Measurements from ENCODE around the gene PRPF19. TPM values are rescaled to one million over a fixed set of nuclear protein-coding genes. Genes with fewer than 3 reads are reported as not detected.

PRPF19 gene
- total RNA-seq, 2 donors from 2014 or later: 147 to 181 TPM

GRCh38 chr11:60871378-60872061 is 34.9 kb downstream of the PRPF19 start:
- no peak for TF ChIP-seq CTCF (IDR thresholded peaks at IDR 0.05)
- no peak for TF ChIP-seq POLR2AphosphoS5 (IDR thresholded peaks at IDR 0.05)
- no peak for TF ChIP-seq POLR2A (IDR thresholded peaks at IDR 0.05)
- intact Hi-C loops (cut with DNase I): no loop called here
- Histone ChIP-seq H3K27ac (no peak overlapping the region), H3K4me3 (no peak overlapping the region), H3K27me3 (replicated peaks; ENCODE audit: insufficient read depth) (no peaks in the 10 kb centered on the region), H3K36me3 (no peaks in the 10 kb centered on the region), H3K9me3 (no peaks in the 10 kb centered on the region), H3K4me1 (replicated peaks) (peaks cover 11% of the 10 kb centered on the region)
- WGBS: 84% methylated on average over 7 of the region's 7 CpGs
- no peak for DNase-seq (ENCODE audit: low spot score)

GRCh38 chr11:60870733-60871377 is 35.5 kb downstream of the PRPF19 start:
- WGBS: 81% methylated on average over 12 of the region's 13 CpGs
- no peaks in the 10 kb centered on the region for H3K36me3 ChIP-seq
- H3K27me3 ChIP-seq (replicated peaks; ENCODE audit: insufficient read depth): no peaks in the 10 kb centered on the region
- no peak overlapping the region for H3K27ac ChIP-seq
- peaks cover 11% of the 10 kb centered on the region for H3K4me1 ChIP-seq (replicated peaks)
- intact Hi-C loops (cut with DNase I): no loop called here
- no peak for DNase-seq (ENCODE audit: low spot score)
- no peak overlapping the region for H3K4me3 ChIP-seq
- no peak for TF ChIP-seq POLR2A (IDR thresholded peaks at IDR 0.05)
- H3K9me3 ChIP-seq: no peaks in the 10 kb centered on the region

GRCh38 chr11:60870276-60870675 is 36.1 kb downstream of the PRPF19 start:
- intact Hi-C loops (cut with DNase I): no loop called here
- Histone ChIP-seq H3K36me3 (no peaks in the 10 kb centered on the region), H3K27me3 (replicated peaks; ENCODE audit: insufficient read depth) (no peaks in the 10 kb centered on the region), H3K9me3 (no peaks in the 10 kb centered on the region), H3K4me3 (no peak overlapping the region), H3K4me1 (replicated peaks) (peaks cover 11% of the 10 kb centered on the region), H3K27ac (no peak overlapping the region)
- TF ChIP-seq POLR2A (IDR thresholded peaks at IDR 0.05): no peak
- no peak for TF ChIP-seq POLR2AphosphoS5 (IDR thresholded peaks at IDR 0.05)
- no peak for TF ChIP-seq CTCF (IDR thresholded peaks at IDR 0.05)
- WGBS: 65% methylated on average over 3 of the region's 3 CpGs
- DNase-seq (ENCODE audit: low spot score): no peak

- no peak for DNase-seq (ENCODE audit: low spot score)
- H3K9me3 ChIP-seq: no peaks in the 10 kb centered on the region
- H3K27ac ChIP-seq: no peak overlapping the region
- H3K27me3 ChIP-seq (replicated peaks; ENCODE audit: insufficient read depth): no peaks in the 10 kb centered on the region
- H3K4me1 ChIP-seq (replicated peaks): peaks cover 11% of the 10 kb centered on the region
- no peaks in the 10 kb centered on the region for H3K36me3 ChIP-seq
- 95% methylated on average over 7 of the region's 7 CpGs for WGBS
- TF ChIP-seq CTCF (IDR thresholded peaks at IDR 0.05) (no peak), POLR2A (IDR thresholded peaks at IDR 0.05) (no peak), POLR2AphosphoS5 (IDR thresholded peaks at IDR 0.05) (no peak)
- intact Hi-C loops (cut with DNase I): no loop called here
- H3K4me3 ChIP-seq: no peak overlapping the region
Measured at GRCh38 chr11:60869451-60869825, 36.9 kb downstream of the PRPF19 start.

GRCh38 chr11:60868682-60869450 is 37.5 kb downstream of the PRPF19 start:
- H3K9me3 ChIP-seq: no peaks in the 10 kb centered on the region
- 87% methylated on average over 10 of the region's 10 CpGs for WGBS
- intact Hi-C loops (cut with DNase I): no loop called here
- H3K27ac ChIP-seq: no peak overlapping the region
- TF ChIP-seq CTCF (IDR thresholded peaks at IDR 0.05): no peak
- TF ChIP-seq POLR2AphosphoS5 (IDR thresholded peaks at IDR 0.05): no peak
- no peak for TF ChIP-seq POLR2A (IDR thresholded peaks at IDR 0.05)
- DNase-seq (ENCODE audit: low spot score): no peak
- H3K36me3 ChIP-seq: no peaks in the 10 kb centered on the region
- H3K27me3 ChIP-seq (replicated peaks; ENCODE audit: insufficient read depth): no peaks in the 10 kb centered on the region
- H3K4me1 ChIP-seq (replicated peaks): peaks cover 11% of the 10 kb centered on the region
- no peak overlapping the region for H3K4me3 ChIP-seq
